Activated CD8-positive, alpha-beta T cell treated with anti-CD3 and anti-CD28 coated beads for 36 hours (primary cell): ENCODE measurements around the gene OR8D2. TPM values are rescaled to one million over a fixed set of nuclear protein-coding genes. Genes with fewer than 3 reads are reported as not detected.

Experiments used
- ATAC-seq: fragments of 200-7000 bp; cut with Tn5 transposase; one replicate; pipeline ENCODE4 v1.10.0; 2021; ENCODE audit warnings: mild to moderate bottlenecking, moderate library complexity
- CTCF ChIA-PET: fragments of 350-600 bp; sonication (Branson Sonifier 250); formaldehyde crosslinking; loops from one replicate; lab custom pipeline; 2021; ENCODE audit warnings: antibody characterized with exemption; lab: Charles Lee
- POLR2A ChIA-PET: fragments of 350-600 bp; sonication (Branson Sonifier 250); formaldehyde crosslinking; loops from one replicate; lab custom pipeline; 2021; ENCODE audit warnings: antibody characterized with exemption; lab: Charles Lee
- DNase-seq: peaks from one replicate; pipeline ENCODE4 v3.0.0-alpha.2; 2020
- H3K27ac Mint-ChIP-seq: one replicate; pipeline ENCODE4 v1.8.0; 2021; ENCODE audit warnings: mild to moderate bottlenecking, mixed read lengths
- H3K27me3 Mint-ChIP-seq: one replicate; pipeline ENCODE4 v1.8.0; 2021; ENCODE audit warnings: mixed read lengths
- H3K36me3 Mint-ChIP-seq: one replicate; pipeline ENCODE4 v1.8.0; 2021; ENCODE audit warnings: low read depth, mixed read lengths
- H3K4me1 Mint-ChIP-seq: one replicate; pipeline ENCODE4 v1.8.0; 2021; ENCODE audit warnings: low read depth, mixed read lengths
- H3K4me3 Mint-ChIP-seq: one replicate; pipeline ENCODE4 v1.8.0; 2021; ENCODE audit warnings: mild to moderate bottlenecking, moderate library complexity, mixed read lengths
- H3K9me3 Mint-ChIP-seq: one replicate; pipeline ENCODE4 v1.8.0; 2021; ENCODE audit warnings: mixed read lengths
- intact Hi-C: fragments of 100-400 bp; cut with micrococcal nuclease; formaldehyde crosslinking; loops from one replicate; pipeline ENCODE4 v1.10.0; 2022
- total RNA-seq, 2 experiments: library from RNA; stranded (reverse); gene quantifications; one replicate each; pipeline ENCODE4 v1.2.3, GENCODE V29; 2021
- TF ChIP-seq, protein P1 (sequence below): fragments of 200-600 bp; IDR thresholded peaks from one replicate; pipeline ENCODE4 v1.8.0; 2022; ENCODE audit warnings: antibody characterized with exemption, mild to moderate bottlenecking

OR8D2 gene
- total RNA-seq, 2 experiments from 2014 or later = not detected

GRCh38 chr11:124315052-124315451 lies 4.9 kb downstream of the OR8D2 start:
- H3K27ac Mint-ChIP-seq = no peak overlapping the region
- no peaks in the 10 kb centered on the region for H3K4me1 Mint-ChIP-seq
- TF ChIP-seq, protein P1, sequence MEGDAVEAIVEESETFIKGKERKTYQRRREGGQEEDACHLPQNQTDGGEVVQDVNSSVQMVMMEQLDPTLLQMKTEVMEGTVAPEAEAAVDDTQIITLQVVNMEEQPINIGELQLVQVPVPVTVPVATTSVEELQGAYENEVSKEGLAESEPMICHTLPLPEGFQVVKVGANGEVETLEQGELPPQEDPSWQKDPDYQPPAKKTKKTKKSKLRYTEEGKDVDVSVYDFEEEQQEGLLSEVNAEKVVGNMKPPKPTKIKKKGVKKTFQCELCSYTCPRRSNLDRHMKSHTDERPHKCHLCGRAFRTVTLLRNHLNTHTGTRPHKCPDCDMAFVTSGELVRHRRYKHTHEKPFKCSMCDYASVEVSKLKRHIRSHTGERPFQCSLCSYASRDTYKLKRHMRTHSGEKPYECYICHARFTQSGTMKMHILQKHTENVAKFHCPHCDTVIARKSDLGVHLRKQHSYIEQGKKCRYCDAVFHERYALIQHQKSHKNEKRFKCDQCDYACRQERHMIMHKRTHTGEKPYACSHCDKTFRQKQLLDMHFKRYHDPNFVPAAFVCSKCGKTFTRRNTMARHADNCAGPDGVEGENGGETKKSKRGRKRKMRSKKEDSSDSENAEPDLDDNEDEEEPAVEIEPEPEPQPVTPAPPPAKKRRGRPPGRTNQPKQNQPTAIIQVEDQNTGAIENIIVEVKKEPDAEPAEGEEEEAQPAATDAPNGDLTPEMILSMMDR = no peak
- intact Hi-C loops = no loop called here
- H3K27me3 Mint-ChIP-seq = peaks cover 3% of the 10 kb centered on the region
- CTCF ChIA-PET = no interaction called here
- DNase-seq (no peak), ATAC-seq (no peak)
- POLR2A ChIA-PET = no interaction called here
- no peak overlapping the region for H3K4me3 Mint-ChIP-seq
- H3K36me3 Mint-ChIP-seq = no peaks in the 10 kb centered on the region
- H3K9me3 Mint-ChIP-seq = no peaks in the 10 kb centered on the region

DNA sequence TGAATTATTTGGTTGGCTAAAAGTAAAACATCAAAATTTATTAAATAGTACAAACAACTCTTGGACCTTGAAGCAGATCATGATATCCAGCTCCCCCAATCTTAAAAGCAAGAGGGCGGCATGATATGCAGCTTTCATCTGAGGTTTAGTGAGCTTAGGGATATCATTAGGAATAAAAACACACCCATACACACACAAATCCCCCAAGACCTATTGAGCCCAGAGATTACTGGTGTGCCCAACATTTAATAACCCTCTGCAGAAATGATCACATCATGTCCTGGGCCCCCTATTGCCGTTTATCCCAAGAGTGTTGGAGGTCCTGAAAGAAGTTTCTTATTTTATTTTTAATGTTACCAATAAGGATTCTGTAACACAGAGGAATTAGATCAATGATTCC lies 6.1 kb downstream of the OR8D2 start, which contains the start of gene OR8D1:
Gene OR8D1, minus strand, starts transcription at position 101 of the 400 bp plus-strand sequence. CDS start 3,183 bp downstream, outside the sequence.
- Mint-ChIP-seq H3K4me1 (no peaks in the 10 kb centered on the region), H3K36me3 (no peaks in the 10 kb centered on the region), H3K4me3 (no peak within 1 kb of the TSS), H3K27me3 (peaks cover 2% of the 10 kb centered on the region), H3K27ac (no peak within 1 kb of the TSS), H3K9me3 (no peaks in the 10 kb centered on the region)
- no peak for DNase-seq
- intact Hi-C loops = no loop called here
- ATAC-seq = no peak
- TF ChIP-seq, protein P1 = no peak
- ChIA-PET CTCF (no interaction called here), POLR2A (no interaction called here)

DNA sequence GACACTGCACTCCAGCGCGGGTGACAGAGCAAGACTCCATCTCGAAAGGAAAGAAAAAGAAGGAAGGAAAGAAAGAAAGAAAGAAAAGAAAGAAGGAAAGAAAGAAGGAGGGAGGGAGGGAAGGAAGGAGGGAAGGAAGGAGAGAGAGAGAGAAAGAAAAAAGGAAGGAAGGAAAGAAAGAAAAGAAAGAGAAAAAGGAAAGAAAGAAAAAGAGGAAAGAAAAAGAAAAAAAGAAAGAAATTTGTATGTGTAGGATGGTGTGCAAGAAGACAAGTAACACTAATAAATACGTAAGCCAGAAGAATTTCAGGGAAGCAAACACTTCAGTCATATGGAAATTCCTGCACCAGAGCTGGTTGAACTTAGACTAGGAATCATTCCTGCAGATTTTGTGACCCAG lies 6.9 kb downstream of the OR8D2 start:
- intact Hi-C loops = no loop called here
- H3K36me3 Mint-ChIP-seq = no peaks in the 10 kb centered on the region
- DNase-seq (no peak), ATAC-seq (no peak)
- H3K27ac Mint-ChIP-seq = no peak overlapping the region
- no peak overlapping the region for H3K4me3 Mint-ChIP-seq
- CTCF ChIA-PET = no interaction called here
- no peaks in the 10 kb centered on the region for H3K9me3 Mint-ChIP-seq
- H3K4me1 Mint-ChIP-seq = no peaks in the 10 kb centered on the region
- peaks cover 2% of the 10 kb centered on the region for H3K27me3 Mint-ChIP-seq
- POLR2A ChIA-PET = no interaction called here
- TF ChIP-seq, protein P1 = no peak

- intact Hi-C loops = no loop called here
- H3K4me1 Mint-ChIP-seq = no peaks in the 10 kb centered on the region
- H3K36me3 Mint-ChIP-seq = no peaks in the 10 kb centered on the region
- H3K27me3 Mint-ChIP-seq = no peaks in the 10 kb centered on the region
- ChIA-PET CTCF (no interaction called here), POLR2A (no interaction called here)
- H3K4me3 Mint-ChIP-seq = no peak overlapping the region
- no peak for ATAC-seq
- TF ChIP-seq, protein P1 = no peak
- H3K27ac Mint-ChIP-seq = no peak overlapping the region
- no peak for DNase-seq
- no peaks in the 10 kb centered on the region for H3K9me3 Mint-ChIP-seq
Observed at GRCh38 chr11:124311670-124312069, 8.3 kb downstream of the OR8D2 start.

DNA sequence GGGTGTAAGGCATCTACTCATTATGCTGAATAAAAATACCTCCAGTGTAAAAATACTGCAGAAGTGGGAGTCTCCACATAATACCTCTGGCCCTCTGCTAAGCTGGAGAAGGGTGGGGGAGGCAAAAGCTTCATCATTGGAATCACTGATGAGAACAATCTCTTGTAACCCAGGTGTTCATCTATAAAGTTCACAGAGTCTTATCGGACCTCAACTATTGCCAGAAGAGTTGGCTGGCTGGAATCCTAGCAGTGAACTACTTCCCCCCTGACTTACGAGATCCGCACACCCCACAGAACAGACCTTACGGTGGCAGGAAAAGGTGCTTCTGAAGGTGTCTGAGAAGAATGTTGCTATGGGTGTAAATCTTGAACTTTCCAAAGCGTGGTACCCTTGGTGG lies 8.7 kb downstream of the OR8D2 start:
- no peaks in the 10 kb centered on the region for H3K27me3 Mint-ChIP-seq
- ChIA-PET POLR2A (no interaction called here), CTCF (no interaction called here)
- ATAC-seq (no peak), DNase-seq (no peak)
- H3K4me3 Mint-ChIP-seq = no peak overlapping the region
- intact Hi-C loops = no loop called here
- H3K36me3 Mint-ChIP-seq = no peaks in the 10 kb centered on the region
- no peak overlapping the region for H3K27ac Mint-ChIP-seq
- TF ChIP-seq, protein P1 = no peak
- H3K4me1 Mint-ChIP-seq = no peaks in the 10 kb centered on the region
- H3K9me3 Mint-ChIP-seq = no peaks in the 10 kb centered on the region
